ENCODE data around the gene SGIP1. TPM values are rescaled to one million over a fixed set of nuclear protein-coding genes. Genes with fewer than 3 reads are reported as not detected.

Gene SGIP1
- total RNA-seq, 1 donor from 2014 or later, result 32.8 TPM

DNA sequence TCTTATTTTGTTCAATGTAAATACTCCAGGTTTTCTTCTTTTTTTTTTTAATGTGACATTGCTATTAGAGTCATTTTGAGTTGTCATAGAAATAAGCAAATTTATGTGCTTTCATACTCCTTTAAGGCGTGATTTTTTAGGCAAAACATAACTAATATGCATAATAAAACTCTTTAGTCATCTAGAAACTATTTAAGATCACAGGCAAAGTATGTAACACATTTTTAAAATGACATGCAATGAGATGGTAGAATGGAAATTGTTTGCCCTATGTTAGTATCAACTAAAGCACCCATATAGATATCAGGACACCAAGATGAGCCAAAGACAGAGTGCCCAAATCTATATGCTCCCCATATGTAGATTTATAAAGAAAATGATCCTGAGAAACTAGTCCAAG, 41.5 kb upstream of the SGIP1 start:
- TF ChIP-seq, protein P1, sequence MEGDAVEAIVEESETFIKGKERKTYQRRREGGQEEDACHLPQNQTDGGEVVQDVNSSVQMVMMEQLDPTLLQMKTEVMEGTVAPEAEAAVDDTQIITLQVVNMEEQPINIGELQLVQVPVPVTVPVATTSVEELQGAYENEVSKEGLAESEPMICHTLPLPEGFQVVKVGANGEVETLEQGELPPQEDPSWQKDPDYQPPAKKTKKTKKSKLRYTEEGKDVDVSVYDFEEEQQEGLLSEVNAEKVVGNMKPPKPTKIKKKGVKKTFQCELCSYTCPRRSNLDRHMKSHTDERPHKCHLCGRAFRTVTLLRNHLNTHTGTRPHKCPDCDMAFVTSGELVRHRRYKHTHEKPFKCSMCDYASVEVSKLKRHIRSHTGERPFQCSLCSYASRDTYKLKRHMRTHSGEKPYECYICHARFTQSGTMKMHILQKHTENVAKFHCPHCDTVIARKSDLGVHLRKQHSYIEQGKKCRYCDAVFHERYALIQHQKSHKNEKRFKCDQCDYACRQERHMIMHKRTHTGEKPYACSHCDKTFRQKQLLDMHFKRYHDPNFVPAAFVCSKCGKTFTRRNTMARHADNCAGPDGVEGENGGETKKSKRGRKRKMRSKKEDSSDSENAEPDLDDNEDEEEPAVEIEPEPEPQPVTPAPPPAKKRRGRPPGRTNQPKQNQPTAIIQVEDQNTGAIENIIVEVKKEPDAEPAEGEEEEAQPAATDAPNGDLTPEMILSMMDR (IDR thresholded peaks at IDR 0.05; ENCODE audit: unreplicated experiment), result no peak
- H3K4me3 Mint-ChIP-seq (ENCODE audit: unreplicated experiment), result no peak overlapping the region
- H3K9me3 Mint-ChIP-seq (ENCODE audit: unreplicated experiment), result no peaks in the 10 kb centered on the region
- no peak for DNase-seq (ENCODE audit: low spot score)
- H3K27me3 Mint-ChIP-seq (ENCODE audit: unreplicated experiment), result no peaks in the 10 kb centered on the region
- H3K36me3 Mint-ChIP-seq (ENCODE audit: low read depth, unreplicated experiment), result no peaks in the 10 kb centered on the region
- peaks cover 35% of the 10 kb centered on the region for H3K4me1 Mint-ChIP-seq (ENCODE audit: unreplicated experiment)
- no peak overlapping the region for H3K27ac Mint-ChIP-seq (ENCODE audit: unreplicated experiment)

DNA sequence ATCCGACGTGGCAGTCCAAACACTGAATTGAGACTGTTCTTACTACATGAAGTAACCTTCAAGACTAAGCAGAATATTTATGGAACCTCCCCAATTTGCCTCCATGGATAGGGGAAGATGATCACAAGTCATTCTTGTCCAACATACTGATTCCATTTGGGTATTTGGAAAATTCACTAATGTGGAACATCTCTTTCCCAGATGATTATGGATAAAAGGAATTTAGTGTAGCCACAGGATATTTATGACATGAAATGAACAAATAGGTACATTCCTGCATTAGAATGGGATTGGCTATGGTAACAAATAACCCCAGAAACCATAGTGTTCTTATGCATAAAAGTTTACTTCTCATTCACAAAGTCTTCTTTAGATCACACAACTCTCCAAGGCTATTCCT, 40.2 kb upstream of the SGIP1 start:
- no peaks in the 10 kb centered on the region for H3K27me3 Mint-ChIP-seq (ENCODE audit: unreplicated experiment)
- no peaks in the 10 kb centered on the region for H3K36me3 Mint-ChIP-seq (ENCODE audit: low read depth, unreplicated experiment)
- DNase-seq (ENCODE audit: low spot score), result no peak
- TF ChIP-seq, protein P1 (IDR thresholded peaks at IDR 0.05; ENCODE audit: unreplicated experiment), result no peak
- H3K4me3 Mint-ChIP-seq (ENCODE audit: unreplicated experiment), result no peak overlapping the region
- H3K27ac Mint-ChIP-seq (ENCODE audit: unreplicated experiment), result no peak overlapping the region
- H3K9me3 Mint-ChIP-seq (ENCODE audit: unreplicated experiment), result no peaks in the 10 kb centered on the region
- H3K4me1 Mint-ChIP-seq (ENCODE audit: unreplicated experiment), result peaks cover 30% of the 10 kb centered on the region

DNA sequence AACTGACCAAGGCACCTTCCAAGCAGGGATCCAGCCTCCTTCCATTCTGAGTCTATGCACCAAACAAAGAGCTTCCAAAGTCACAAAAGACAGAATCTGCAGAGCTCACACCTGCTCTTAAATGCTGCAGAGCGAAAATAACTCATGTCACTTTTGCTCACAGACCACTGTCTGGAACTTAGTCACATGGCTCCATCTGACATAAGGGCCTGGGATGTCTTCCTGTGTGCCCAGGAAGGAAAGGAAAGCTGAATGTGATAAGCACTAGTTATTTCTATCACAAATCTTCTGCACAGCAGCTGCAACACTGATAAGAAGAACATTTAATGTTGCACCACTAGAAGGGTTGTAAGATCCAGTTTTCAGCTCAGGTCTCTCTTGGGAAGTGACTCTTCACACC, 39.5 kb upstream of the SGIP1 start:
- DNase-seq (ENCODE audit: low spot score), result no peak
- H3K36me3 Mint-ChIP-seq (ENCODE audit: low read depth, unreplicated experiment), result no peaks in the 10 kb centered on the region
- H3K4me1 Mint-ChIP-seq (ENCODE audit: unreplicated experiment), result peaks cover 24% of the 10 kb centered on the region
- H3K9me3 Mint-ChIP-seq (ENCODE audit: unreplicated experiment), result no peaks in the 10 kb centered on the region
- H3K4me3 Mint-ChIP-seq (ENCODE audit: unreplicated experiment), result no peak overlapping the region
- no peak overlapping the region for H3K27ac Mint-ChIP-seq (ENCODE audit: unreplicated experiment)
- TF ChIP-seq, protein P1 (IDR thresholded peaks at IDR 0.05; ENCODE audit: unreplicated experiment), result no peak
- H3K27me3 Mint-ChIP-seq (ENCODE audit: unreplicated experiment), result no peaks in the 10 kb centered on the region

DNA sequence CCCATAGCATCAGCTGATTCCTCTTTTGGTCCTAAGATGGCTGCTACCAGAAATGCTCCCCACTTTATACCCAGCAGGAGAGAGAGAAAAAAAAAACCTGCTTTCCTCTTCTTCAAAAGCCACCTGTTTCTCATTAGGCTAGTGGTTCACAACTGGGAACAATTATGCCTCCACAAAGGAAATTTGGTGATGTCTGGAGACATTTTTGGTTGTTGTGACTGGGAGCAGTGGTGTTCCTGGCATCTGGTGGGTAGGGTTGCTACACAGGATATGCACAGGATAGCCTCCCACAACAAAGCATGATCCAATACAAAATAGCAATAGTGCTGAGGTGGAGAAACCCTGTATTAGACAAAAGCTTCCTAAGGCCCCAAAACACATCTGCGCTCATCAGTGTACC, 38.5 kb upstream of the SGIP1 start:
- peak overlapping the region; percentile 9 for H3K27ac Mint-ChIP-seq (ENCODE audit: unreplicated experiment)
- no peak overlapping the region for H3K4me3 Mint-ChIP-seq (ENCODE audit: unreplicated experiment)
- peaks cover 17% of the 10 kb centered on the region for H3K4me1 Mint-ChIP-seq (ENCODE audit: unreplicated experiment)
- TF ChIP-seq, protein P1 (IDR thresholded peaks at IDR 0.05; ENCODE audit: unreplicated experiment), result no peak
- H3K9me3 Mint-ChIP-seq (ENCODE audit: unreplicated experiment), result no peaks in the 10 kb centered on the region
- no peaks in the 10 kb centered on the region for H3K27me3 Mint-ChIP-seq (ENCODE audit: unreplicated experiment)
- H3K36me3 Mint-ChIP-seq (ENCODE audit: low read depth, unreplicated experiment), result no peaks in the 10 kb centered on the region
- no peak for DNase-seq (ENCODE audit: low spot score)

DNA sequence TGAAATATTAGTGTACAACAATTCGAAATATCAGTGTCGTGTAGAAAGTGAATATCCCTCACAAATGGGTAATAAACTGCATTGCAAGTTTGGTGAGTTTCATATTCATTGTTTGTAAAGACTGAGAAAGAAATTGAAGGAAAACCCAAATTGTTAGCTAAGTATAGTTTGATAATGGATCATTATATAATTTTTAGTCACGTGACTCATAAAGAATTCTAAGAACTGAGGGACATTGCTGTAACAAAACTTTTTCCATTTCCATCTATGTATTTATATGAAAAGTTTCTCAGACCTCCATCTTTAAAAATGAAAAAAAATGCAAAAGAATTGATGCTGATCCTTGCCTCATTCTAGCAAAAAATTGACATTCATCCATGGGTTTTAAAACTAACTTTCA, 36.0 kb upstream of the SGIP1 start:
- TF ChIP-seq, protein P1 (IDR thresholded peaks at IDR 0.05; ENCODE audit: unreplicated experiment), result no peak
- Mint-ChIP-seq H3K27me3 (ENCODE audit: unreplicated experiment) (no peaks in the 10 kb centered on the region), H3K27ac (ENCODE audit: unreplicated experiment) (no peak overlapping the region), H3K4me3 (ENCODE audit: unreplicated experiment) (no peak overlapping the region), H3K36me3 (ENCODE audit: low read depth, unreplicated experiment) (no peaks in the 10 kb centered on the region), H3K4me1 (ENCODE audit: unreplicated experiment) (peaks cover 17% of the 10 kb centered on the region), H3K9me3 (ENCODE audit: unreplicated experiment) (no peaks in the 10 kb centered on the region)
- DNase-seq (ENCODE audit: low spot score), result no peak

All from endothelial cell (in vitro differentiated cells).